NCI-H146 treated with DMSO at 0.1 percent for 48 hours (cell line): Measurements from ENCODE around the gene MTCH2.

ENCODE experiments used
- DNase-seq: peaks from one replicate; lab custom pipeline; 2025; ENCODE audit not compliant: unreplicated experiment; lab: John Stamatoyannopoulos, UW

The MTCH2 gene

DNA sequence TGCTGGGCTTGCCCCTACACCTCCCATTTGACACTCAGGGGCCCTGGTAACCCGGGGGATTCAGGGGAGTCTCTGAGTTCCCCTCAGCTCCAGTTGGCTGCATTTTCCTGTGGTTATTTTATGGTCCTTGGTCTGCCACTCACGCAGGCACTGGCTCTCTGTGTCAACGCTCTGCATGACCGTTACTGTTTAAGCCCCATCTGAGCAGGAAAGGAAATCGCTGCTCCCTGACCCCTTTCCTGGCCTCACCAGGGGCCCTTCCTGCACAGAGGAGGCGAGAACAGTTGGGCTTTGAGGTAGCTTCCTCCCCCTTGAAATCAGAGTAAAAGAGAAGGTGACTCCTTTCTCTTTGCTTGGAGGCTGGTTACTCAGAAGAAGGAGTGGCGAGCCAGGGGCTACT, 50.6 kb downstream of the MTCH2 start:
- no peak for DNase-seq

DNA sequence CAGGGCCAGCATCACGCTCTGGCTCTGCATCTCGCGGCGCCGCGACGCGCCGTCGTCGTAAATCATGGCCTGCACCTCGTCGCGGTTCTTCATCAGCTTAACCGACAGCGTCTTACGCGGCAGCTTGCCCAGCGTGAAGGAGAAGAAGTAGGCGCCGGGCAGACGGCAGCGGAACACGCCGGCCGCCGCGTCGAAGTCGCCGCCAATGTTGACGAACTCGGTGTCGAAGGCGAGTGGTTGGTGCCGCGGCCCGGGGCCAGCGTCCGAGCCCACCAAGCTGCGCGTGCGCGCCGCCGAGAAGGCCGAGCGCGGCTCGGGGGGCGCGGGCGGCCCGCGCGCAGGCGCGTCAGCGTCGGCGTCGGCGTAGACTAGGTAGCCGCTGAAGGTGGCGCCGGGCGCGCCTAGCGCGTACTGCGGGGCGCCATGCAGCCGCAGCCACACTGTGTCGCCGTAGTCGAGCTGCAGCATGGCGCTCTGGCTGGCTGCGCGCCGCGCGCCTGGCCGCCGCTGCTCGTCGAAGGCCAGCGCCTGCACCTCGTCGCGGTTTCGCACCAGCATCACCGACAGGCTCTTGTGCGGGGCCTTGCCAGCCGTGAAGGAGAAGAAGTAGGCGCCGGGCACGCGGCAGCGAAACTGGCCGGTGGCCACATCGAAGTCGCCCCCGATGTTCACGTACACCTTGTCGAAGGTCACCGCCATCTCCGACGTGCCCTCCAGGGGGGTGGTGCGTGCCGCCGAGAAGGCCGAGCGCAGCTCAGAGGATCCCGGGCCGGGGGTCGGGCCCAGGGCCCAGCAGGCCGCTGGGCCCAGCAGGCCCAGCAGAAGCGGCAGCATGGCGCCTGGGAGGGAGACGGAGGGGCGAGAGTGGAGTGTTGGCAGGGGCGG, 52.1 kb downstream of the MTCH2 start:
- no peak for DNase-seq

DNA sequence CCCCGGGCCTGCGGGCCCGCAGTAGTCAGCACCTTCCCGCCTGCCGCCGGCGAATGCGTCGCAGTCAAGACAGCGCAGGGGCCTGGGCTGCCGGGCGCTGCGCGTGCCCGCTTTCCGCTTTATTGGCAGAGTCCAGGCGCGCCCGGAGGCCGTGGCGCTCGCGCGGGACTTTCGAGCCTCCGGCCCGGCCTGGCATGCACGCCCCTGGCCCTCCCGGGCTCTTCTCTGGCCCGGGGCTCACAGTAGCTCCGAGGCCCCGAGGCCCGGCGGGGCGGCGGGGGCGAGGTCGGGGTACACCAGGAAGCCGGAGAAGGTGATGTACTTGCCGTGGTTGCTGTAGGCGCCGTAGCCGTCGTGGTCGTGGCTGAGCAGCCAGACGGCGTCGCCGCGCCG, 52.8 kb downstream of the MTCH2 start:
- no peak for DNase-seq

DNA sequence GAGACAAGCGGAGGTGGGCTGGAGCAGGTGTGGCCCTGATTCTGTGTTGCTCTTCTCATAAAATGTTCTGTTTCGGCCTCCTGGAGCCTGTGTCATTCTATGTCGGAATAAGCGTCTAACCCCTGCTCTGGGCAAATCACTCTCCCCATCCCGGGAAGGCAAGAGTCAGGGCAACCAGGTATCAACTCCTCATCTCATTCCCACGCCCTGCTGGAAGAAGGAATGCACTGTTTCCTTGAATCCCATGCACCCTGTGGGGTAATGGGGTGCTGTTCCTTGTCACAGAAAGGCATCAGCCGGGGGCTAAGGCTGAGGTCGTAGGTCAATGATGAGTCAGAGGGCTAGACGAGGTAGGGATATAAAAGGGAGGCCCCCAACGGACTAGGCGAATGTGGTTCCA, 53.2 kb downstream of the MTCH2 start:
- DNase-seq = no peak

DNA sequence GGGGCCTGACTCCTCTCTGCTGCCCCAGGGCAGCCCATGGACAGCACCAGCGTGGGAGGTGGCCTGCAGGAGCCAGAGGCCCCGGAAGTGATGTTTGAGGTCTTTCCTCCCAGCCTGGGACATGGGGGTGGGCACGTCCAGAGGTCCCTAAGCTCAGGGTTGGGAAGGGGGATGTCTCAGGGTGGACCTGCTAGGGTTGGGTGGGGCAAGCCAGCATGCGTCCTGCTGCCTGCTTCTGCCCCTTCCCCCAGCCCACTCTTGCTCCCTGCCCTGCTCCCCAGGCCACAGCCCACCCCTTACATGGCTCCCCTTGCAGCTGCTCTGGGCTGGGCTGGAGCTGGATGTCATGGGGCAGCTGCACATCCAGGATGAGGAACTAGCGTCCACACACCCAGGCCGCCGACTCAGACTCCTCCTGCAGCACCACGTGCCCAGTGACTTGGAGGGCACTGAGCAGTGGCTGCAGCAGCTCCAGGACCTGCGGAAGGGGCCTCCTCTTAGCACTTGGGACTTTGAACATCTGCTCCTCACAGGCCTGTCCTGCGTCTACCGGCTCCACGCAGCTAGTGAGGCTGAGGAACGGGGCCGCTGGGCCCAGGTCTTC, 54.5 kb downstream of the MTCH2 start:
- DNase-seq = no peak

DNA sequence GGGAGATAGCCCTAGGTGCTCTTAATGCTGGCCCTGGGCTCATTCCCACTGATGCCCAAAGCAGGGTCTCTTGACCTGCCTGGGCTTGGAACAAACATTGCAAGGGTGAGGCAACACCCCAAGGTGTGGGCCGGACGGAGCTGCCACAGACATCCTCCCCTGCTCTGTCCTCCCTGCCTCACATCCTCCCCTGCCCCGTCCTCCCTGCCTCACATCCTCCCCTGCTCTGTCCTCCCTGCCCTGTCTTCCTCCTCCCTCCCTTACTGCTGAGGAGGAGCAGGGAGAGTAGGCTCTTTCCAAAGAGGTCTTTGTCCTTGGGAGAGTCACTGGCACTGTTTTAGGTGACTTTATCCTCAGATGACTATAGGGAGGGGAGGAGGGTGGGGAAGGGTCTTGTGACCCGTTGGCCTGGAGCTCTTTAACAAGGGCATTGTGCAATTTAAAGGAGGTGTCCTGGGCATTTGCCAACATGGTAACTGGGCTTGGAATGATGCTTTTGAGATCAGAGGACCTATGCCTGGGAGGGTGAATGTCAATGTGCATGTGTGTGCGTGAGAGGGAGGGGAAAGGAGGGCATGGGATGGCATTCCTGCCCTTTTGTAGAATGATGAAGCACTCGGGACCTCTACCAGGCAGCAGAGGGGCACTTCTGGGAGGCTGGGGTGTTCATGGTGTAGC, 55.2 kb downstream of the MTCH2 start:
- no peak for DNase-seq

DNA sequence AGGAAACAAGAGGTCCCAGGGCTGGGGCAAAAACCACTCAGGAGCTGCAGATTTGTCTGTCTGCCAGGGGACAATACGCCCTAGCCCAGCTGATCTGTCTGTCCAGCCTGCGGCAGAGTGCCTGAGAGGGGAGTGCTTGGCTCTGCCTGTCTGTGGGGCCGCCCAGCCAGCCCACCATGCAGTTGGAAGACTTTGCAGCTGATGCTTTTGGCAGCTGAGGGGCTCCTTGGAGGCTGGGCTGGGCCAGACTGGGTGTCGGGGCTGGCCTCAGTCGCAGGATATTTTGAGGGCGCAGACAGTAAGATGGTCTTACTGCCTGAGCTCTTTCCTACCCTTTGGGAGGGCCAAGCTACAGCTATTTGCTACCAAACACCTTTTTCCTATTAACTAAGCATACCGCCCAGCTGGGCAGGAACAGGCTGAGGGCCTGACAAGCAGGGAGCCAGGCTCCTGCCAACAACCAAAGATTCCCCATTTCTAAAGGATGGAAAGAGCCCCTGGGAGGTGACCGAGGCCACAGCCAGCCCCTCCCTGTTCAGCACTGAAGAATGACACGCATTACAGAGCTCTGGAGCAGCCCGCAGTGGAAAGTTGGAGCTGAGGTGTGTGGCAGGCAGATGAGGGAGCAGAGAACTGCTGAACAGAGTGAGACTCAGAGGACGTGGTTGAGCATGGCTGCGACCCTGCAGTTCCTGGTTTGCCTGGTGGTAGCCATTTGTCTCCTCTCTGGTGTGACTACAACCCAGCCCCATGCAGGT, 56.1 kb downstream of the MTCH2 start, which contains the start of gene FAM180B:
Gene FAM180B (plus strand): TSS at position 581 of the 758 bp plus-strand sequence. CDS start 91 bp downstream, at position 672.
- no peak for DNase-seq

DNA sequence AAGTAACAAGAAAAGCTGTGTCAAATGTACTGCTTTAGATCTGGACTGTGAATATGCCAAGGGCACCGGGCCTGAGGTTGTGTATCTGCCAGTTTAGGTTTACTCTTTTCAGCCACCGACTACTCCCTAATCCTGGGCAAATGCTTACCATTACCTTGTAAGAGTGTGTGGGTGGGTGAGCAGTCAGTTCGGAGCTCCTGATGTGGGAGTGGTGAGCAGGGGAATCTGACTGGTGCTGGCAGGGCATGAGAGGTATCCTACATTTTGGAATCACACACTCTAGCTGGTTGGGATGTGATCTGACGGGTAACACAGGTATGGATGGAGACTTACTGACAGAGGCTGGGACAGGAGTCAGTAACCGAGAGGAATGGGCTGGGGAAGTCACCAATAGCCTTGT, 58.5 kb downstream of the MTCH2 start:
- no peak for DNase-seq

DNA sequence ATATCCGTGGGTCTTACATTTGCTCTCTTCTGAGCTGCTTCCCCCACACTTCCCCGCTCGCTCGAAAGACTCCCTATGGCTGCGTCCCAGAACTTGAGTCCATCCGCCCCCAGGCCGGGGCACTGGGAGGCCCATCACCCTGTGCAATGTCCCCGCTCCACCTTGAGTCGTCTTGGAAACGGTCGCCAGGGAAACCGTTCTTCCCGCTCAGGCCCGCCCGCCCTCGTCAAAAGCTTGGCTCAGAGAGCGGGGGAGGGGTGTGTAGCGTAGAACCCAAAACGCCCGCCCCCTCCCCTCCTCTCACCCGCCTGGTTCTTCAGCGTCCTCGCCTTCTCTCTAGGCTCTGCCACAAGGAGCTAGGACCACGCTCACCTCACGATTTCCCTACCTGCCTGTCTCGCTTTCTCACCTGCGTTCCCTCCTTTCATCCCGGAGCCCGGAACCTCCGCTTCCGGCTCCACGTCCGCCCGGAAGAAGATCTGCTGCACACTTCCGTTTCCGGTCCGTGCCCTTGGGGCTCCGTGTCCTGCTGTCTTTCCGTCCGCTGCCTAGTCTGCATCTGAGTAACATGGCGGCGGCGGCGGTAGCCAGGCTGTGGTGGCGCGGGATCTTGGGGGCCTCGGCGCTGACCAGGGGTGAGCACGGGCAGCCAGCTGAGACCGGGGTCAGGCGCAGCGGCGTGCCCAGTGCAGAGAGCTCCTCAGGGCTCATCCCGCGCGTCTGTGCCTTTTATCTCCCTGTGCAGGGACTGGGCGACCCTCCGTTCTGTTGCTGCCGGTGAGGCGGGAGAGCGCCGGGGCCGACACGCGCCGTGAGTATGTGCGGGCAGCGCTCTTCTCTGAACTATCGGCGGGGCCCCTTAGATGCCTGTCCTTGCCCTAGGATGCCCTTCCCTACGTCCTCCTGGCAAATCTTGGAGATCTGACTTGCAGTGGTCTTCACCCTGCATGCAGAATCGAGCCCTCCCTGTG, 63.5 kb downstream of the MTCH2 start, which contains the start of the genes KBTBD4 and NDUFS3:
Gene KBTBD4 (minus strand): TSS at position 447 of the 971 bp plus-strand sequence. CDS start 19 bp downstream, at position 428.
Gene NDUFS3 (plus strand): TSS at position 551 of the 971 bp plus-strand sequence. CDS start 18 bp downstream, at position 569.
- DNase-seq = peak; percentile 90

DNA sequence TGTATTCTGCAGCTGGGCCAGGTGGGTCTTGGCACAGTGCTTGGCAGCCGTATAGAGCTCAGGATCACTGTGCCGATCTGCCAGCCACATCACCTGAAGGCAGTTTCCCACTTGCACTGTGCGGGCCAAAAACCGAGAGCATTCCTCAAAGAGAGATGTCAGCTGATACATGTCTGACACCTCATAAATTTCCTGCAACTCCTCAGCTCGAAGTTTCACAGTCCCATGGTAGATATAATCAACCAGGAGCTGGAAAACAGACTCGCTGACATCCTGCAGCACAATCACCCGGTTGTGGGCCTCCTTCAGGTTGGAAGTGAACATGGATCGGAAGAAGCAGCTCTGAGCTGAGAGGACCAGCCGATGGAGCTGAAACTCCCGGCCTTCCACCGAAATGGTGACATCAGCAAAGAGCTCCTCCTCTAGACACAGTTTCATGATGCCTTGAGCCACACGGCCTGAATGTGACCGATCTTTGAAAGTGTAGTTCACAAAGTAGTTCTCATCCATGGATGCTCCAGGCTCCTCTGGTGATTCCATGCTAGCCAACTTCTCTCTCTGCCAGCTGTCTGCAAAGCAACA, 64.8 kb downstream of the MTCH2 start:
- DNase-seq = no peak

DNA sequence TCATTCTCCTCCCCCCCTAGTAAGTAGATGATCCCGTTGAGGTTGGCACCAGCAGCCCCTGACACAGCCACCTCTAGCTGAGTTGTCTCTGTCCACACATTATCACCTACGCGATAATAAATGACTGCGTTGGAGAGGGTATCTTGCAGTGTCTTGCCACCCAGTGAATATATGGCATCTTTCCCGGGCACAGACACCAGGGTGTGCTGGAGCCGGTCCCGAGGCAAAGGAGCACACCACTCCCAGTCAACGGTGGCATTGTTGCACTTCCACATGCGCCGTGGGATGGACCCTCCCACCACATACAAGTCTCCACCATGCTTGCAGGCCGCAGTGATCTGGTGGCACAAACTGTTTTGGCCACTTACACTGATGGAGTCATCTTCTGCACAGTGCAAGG, 69.0 kb downstream of the MTCH2 start:
- DNase-seq = no peak

DNA sequence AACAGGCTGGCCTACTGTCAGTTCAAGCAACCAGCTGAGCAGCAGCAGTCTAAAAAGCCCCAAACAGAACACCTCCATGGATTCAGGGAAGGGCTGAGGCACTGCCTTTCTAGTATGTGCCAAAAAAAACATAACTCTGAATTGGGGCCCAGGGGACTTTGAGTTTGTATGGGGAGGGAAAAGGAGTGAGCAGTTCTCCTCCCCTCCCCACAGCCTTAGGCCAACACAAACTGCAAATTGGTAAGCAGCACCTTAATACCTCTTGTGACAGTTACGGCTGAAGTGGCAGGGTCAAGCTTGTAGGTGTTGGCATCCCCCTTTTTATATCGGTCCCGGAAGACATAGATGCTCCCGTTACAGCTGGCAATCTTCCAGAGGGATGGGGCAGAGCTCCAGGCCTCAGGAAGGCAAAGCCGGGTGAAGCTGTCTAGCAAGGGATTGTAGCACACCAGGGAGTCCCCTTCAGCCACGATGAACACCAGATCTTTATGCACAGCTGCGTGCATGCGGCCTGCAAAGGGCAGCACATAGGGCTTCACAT, 69.6 kb downstream of the MTCH2 start:
- DNase-seq = no peak

DNA sequence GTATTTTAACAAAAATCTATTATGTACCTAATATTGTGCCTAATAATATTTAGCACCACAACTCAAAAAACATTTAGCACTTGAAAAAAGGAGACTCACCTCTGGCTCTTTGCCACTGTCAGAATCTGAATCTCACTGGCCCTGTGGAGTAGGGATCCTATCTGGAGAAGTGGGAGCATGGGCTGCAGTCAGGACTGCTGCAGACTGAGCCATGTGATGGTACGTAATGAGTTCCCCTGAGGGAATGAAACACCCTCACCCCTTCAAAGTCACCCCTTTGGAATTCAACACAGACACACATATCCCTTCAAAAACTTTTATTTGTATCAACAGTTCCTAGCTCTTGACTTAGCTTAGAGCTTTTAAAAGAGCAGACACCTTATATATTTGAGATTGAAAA, 70.5 kb downstream of the MTCH2 start:
- DNase-seq = no peak

DNA sequence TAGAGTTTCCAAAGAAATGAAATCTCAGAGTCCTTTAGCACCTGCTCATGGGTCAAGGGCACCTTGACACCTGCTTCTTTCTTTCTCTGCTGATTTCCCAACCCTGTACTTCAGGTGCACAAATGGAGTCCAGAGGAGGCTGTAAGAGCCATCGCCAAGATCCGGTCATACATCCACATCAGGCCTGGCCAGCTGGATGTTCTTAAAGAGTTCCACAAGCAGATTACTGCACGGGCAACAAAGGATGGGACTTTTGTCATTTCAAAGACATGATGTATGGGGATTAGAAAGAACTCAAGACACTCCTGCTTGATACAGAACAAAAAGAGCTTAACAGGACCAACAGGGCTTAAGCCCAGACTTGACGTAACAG, 71.0 kb downstream of the MTCH2 start:
- DNase-seq = no peak

DNA sequence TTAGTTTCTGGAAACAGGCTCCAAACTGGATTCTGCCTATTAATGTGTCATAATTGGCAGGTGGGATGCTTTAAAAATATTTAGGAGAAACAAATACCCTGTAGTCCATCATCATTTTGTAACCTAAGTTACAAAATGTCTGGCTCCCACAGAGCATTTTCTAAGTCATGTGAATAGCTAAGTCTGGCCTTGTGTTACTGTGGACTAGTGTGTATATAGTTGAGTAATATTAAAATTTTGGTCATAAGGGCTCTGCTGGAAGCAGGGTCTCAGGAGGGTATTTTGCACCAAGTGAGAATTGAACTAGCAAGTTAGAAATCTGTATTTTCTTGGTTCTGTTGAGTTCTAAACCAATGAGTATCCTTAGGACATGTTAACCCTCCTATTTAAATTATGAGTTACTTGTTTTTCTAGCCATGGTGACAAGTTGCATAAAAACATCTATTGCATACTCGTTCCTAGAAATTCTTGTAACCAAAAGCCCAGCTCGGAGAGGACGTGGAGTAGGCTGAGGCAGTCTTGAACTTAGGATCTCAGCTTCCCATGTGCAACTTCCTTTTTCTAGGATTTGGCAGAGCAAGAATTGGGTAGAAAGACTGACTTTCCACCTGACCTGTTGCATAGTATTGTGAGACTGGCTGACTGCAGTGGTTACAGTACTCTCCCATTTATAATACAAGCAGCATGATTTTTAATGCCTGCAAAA, 71.6 kb downstream of the MTCH2 start:
- DNase-seq = no peak

DNA sequence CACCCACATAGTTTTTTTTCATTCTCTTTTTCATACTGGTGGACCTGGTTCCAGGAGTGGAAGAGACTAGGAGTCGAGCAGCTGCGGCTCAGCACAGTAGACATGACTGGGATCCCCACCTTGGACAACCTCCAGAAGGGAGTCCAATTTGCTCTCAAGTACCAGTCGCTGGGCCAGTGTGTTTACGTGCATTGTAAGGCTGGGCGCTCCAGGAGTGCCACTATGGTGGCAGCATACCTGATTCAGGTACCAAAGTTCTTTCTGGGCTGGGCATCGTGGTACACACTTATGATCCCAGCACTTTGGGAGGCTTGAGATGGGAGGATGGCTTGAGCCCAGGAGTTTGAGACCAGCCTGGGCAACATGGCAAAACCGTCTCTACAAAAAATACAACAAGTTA, 72.7 kb downstream of the MTCH2 start:
- DNase-seq = no peak
